ENCODE measurements around the gene VAV1. TPM values are rescaled to one million over a fixed set of nuclear protein-coding genes. Genes with fewer than 3 reads are reported as not detected.
A peak's percentile ranks its signal among the peaks of the same experiment; 100 is the strongest.

The VAV1 gene
- total and polyA plus RNA-seq, 9 of the 15 experiments (the other 6 are each of a cell fraction or from before 2014, with no cell fraction given) = 0.46 to 20.1 (median 11.1) TPM

GRCh38 chr19:6734096-6734696 is 38.3 kb upstream of the VAV1 start (continued):
- TF ChIP-seq SRSF9 (IDR thresholded peaks at IDR 0.05; ENCODE audit: borderline replicate concordance, low read depth, low read length) (no peak), FOSL1 (tag; conservative IDR thresholded peaks at IDR 0.05) (peak; percentile 55), REST (IDR thresholded peaks at IDR 0.05; ENCODE audit: borderline replicate concordance) (no peak), REST (CRISPR knock-in tag; IDR thresholded peaks at IDR 0.05; ENCODE audit: low read depth) (0 out of 2 replicates have a peak, but pooled peaks have one; percentile 22)
- TF ChIP-seq, protein P1, sequence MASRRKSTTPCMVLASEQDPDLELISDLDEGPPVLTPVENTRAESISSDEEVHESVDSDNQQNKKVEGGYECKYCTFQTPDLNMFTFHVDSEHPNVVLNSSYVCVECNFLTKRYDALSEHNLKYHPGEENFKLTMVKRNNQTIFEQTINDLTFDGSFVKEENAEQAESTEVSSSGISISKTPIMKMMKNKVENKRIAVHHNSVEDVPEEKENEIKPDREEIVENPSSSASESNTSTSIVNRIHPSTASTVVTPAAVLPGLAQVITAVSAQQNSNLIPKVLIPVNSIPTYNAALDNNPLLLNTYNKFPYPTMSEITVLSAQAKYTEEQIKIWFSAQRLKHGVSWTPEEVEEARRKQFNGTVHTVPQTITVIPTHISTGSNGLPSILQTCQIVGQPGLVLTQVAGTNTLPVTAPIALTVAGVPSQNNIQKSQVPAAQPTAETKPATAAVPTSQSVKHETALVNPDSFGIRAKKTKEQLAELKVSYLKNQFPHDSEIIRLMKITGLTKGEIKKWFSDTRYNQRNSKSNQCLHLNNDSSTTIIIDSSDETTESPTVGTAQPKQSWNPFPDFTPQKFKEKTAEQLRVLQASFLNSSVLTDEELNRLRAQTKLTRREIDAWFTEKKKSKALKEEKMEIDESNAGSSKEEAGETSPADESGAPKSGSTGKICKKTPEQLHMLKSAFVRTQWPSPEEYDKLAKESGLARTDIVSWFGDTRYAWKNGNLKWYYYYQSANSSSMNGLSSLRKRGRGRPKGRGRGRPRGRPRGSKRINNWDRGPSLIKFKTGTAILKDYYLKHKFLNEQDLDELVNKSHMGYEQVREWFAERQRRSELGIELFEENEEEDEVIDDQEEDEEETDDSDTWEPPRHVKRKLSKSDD (conservative IDR thresholded peaks at IDR 0.05; ENCODE audit: low read length) = no peak
- TF ChIP-seq, protein P2, sequence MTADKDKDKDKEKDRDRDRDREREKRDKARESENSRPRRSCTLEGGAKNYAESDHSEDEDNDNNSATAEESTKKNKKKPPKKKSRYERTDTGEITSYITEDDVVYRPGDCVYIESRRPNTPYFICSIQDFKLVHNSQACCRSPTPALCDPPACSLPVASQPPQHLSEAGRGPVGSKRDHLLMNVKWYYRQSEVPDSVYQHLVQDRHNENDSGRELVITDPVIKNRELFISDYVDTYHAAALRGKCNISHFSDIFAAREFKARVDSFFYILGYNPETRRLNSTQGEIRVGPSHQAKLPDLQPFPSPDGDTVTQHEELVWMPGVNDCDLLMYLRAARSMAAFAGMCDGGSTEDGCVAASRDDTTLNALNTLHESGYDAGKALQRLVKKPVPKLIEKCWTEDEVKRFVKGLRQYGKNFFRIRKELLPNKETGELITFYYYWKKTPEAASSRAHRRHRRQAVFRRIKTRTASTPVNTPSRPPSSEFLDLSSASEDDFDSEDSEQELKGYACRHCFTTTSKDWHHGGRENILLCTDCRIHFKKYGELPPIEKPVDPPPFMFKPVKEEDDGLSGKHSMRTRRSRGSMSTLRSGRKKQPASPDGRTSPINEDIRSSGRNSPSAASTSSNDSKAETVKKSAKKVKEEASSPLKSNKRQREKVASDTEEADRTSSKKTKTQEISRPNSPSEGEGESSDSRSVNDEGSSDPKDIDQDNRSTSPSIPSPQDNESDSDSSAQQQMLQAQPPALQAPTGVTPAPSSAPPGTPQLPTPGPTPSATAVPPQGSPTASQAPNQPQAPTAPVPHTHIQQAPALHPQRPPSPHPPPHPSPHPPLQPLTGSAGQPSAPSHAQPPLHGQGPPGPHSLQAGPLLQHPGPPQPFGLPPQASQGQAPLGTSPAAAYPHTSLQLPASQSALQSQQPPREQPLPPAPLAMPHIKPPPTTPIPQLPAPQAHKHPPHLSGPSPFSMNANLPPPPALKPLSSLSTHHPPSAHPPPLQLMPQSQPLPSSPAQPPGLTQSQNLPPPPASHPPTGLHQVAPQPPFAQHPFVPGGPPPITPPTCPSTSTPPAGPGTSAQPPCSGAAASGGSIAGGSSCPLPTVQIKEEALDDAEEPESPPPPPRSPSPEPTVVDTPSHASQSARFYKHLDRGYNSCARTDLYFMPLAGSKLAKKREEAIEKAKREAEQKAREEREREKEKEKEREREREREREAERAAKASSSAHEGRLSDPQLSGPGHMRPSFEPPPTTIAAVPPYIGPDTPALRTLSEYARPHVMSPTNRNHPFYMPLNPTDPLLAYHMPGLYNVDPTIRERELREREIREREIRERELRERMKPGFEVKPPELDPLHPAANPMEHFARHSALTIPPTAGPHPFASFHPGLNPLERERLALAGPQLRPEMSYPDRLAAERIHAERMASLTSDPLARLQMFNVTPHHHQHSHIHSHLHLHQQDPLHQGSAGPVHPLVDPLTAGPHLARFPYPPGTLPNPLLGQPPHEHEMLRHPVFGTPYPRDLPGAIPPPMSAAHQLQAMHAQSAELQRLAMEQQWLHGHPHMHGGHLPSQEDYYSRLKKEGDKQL (CRISPR knock-in tag; IDR thresholded peaks at IDR 0.05; ENCODE audit: borderline replicate concordance) = no peak

Measured in K562 (cell line).